OCI-LY3 (cell line): ENCODE data around the gene CRYBA2.

ENCODE experiments used
- CTCF ChIP-seq: fragments of 200-600, 300-600 bp; sonication (generic); IDR thresholded peaks from 2 replicates; pipeline ENCODE4 v1.5.1; 2014; ENCODE audit warnings: antibody characterized with exemption, low read length, low read depth
- EZH2phosphoT487 ChIP-seq: fragments of 200-600 bp; shearing (Covaris generic); IDR thresholded peaks from 2 replicates; pipeline ENCODE4 v1.6.1; 2018; ENCODE audit warnings: antibody characterized with exemption, mixed run types, low read depth

- TF ChIP-seq CTCF (peak; percentile 56), EZH2phosphoT487 (no peak)
Observed at GRCh38 chr2:219010162-219010756, 17.0 kb upstream of the CRYBA2 start.
